ENCODE data around the gene POLRMT.

- TF ChIP-seq CTCF (IDR thresholded peaks at IDR 0.05) (no peak), EZH2 (IDR thresholded peaks at IDR 0.05) (no peak), EZH2phosphoT487 (IDR thresholded peaks at IDR 0.05) (no peak)
These were observed 30.4 kb upstream of the POLRMT start for GRCh38 chr19:663682-664117.

All from neural progenitor cell (in vitro differentiated cells).